GM19328 (cell line): ENCODE measurements around the gene TEX54.
"Not testable (repeated sequence)": the region's sequence is repeated elsewhere in the genome, so short reads cannot be mapped to it uniquely, and the experiment has no call there.

ENCODE experiments used
- ATAC-seq: cut with Tn5 transposase; IDR thresholded peaks from one replicate; pipeline ENCODE4 v1.9.1; 2021; ENCODE audit warnings: mild to moderate bottlenecking, moderate library complexity; ENCODE audit not compliant: unreplicated experiment

The TEX54 gene

GRCh38 chr11:62835336-62835735 lies 2.7 kb upstream of the TEX54 start:
- no peak for ATAC-seq

GRCh38 chr11:62831520-62832335 lies 913 bp downstream of the TEX54 start, which contains the start of gene STX5:
Gene STX5, minus strand, starts transcription at chr11:62832051. Its CDS starts 808 bp downstream, at chr11:62831243.
- peak; percentile 89 for ATAC-seq

GRCh38 chr11:62830904-62831519 lies 1.6 kb downstream of the TEX54 start:
- no peak for ATAC-seq

GRCh38 chr11:62828130-62828529 lies 4.5 kb downstream of the TEX54 start:
- not testable (repeated sequence) for ATAC-seq

GRCh38 chr11:62823677-62824076 lies 9.0 kb downstream of the TEX54 start:
- no peak for ATAC-seq

GRCh38 chr11:62817129-62817528 lies 15.5 kb downstream of the TEX54 start:
- ATAC-seq: no peak

GRCh38 chr11:62816557-62816956 lies 16.1 kb downstream of the TEX54 start:
- ATAC-seq: no peak

- no peak for ATAC-seq
These were observed 21.0 kb downstream of the TEX54 start for GRCh38 chr11:62811659-62812058.

GRCh38 chr11:62810748-62811147 lies 21.9 kb downstream of the TEX54 start:
- no peak for ATAC-seq

GRCh38 chr11:62806611-62807121 lies 26.0 kb downstream of the TEX54 start:
- ATAC-seq: no peak

GRCh38 chr11:62805961-62806441 lies 26.6 kb downstream of the TEX54 start:
- no peak for ATAC-seq

- peak; percentile 80 for ATAC-seq
These were observed 27.4 kb downstream of the TEX54 start, which contains the start of gene NXF1 for GRCh38 chr11:62805076-62805892. Gene NXF1, minus strand, starts transcription at chr11:62805440. Its CDS starts 84 bp downstream, at chr11:62805356.

GRCh38 chr11:62804310-62805075 lies 28.1 kb downstream of the TEX54 start:
- no peak for ATAC-seq

- ATAC-seq: no peak
These were observed 31.6 kb downstream of the TEX54 start for GRCh38 chr11:62801071-62801470.

GRCh38 chr11:62799486-62799885 lies 33.2 kb downstream of the TEX54 start:
- ATAC-seq: no peak

GRCh38 chr11:62796281-62796680 lies 36.4 kb downstream of the TEX54 start:
- no peak for ATAC-seq

GRCh38 chr11:62794201-62794775 lies 38.4 kb downstream of the TEX54 start:
- ATAC-seq: no peak

- ATAC-seq: no peak
These were observed 40.5 kb downstream of the TEX54 start for GRCh38 chr11:62792202-62792575.

GRCh38 chr11:62791501-62792201 lies 41.0 kb downstream of the TEX54 start, which contains the start of gene TMEM223:
Gene TMEM223, minus strand, starts transcription at chr11:62792006. Its CDS starts 12 bp downstream, at chr11:62791994.
- ATAC-seq: peak; percentile 64
